GM18526 (cell line): ENCODE data around the gene CYTIP.
A peak's percentile ranks its signal among the peaks of the same experiment; 100 is the strongest.

ENCODE experiments used
- POLR2A ChIP-seq: IDR thresholded peaks from 3 replicates; pipeline ENCODE4 v1.6.1; 2011; ENCODE audit not compliant: insufficient read length; ENCODE audit errors: extremely low read depth

The CYTIP gene

DNA sequence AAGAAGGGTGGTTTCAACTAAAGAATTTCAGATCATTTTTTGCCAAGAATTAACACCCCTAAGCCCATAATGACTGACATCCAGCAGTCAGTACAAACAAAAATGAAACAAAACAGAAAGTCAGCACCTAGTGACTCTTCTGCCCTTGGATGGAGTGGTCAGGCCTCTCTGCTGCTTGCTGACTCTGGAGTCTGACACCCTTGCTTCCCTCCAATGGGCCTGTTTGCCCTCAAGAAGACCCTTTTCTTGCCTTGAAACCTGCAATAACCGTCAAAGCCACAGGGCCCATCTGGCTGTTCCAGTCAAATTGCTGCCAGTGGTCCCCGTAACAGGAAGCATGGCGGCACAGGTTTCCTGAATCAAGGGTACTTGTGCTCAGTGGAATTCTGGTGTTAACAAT lies 27.2 kb upstream of the CYTIP start:
- TF ChIP-seq POLR2A: no peak

DNA sequence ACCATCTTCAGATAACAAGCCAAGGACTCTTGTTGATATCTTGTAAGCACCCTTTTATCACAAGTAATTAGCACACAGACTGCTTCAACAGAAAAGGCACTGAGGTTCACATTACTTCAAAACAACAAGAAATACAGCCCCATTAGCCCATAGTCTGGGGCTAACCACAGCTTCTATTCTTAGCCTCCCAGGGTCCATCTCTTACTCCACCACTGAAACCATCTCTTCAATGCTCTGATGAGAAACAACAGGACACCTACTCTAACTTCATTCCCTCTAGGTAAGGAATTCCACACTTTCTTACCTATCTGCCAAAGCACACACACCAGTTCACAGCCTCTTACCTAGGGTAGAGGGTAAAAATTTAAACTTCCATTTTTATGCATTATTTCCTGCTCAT lies 26.4 kb upstream of the CYTIP start:
- TF ChIP-seq POLR2A: no peak

GRCh38 chr2:157469726-157470125 lies 25.8 kb upstream of the CYTIP start:
- no peak for TF ChIP-seq POLR2A

GRCh38 chr2:157468931-157469708 lies 25.2 kb upstream of the CYTIP start:
- peak; percentile 14 for TF ChIP-seq POLR2A

- no peak for TF ChIP-seq POLR2A
These were observed 22.9 kb upstream of the CYTIP start for GRCh38 chr2:157466764-157467163.

DNA sequence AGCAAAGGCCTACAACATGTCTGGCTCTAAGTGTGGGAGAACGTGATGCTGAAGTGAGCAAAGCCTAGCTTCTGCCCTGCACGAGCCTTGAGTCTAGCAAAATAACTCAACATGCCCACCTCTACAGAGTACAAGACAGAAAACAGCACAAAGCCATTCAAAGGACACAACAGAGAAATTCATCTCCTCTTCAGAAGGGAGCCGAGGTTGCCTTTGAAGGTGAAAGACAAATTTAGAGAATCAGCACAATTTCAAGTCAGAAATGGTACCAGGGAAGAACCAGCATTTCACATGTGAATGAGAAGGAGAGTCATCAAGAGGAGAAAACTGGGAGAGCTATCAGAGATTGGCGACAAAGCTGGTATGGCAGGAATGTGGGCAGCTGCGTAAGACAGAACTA lies 21.7 kb upstream of the CYTIP start:
- TF ChIP-seq POLR2A: no peak

DNA sequence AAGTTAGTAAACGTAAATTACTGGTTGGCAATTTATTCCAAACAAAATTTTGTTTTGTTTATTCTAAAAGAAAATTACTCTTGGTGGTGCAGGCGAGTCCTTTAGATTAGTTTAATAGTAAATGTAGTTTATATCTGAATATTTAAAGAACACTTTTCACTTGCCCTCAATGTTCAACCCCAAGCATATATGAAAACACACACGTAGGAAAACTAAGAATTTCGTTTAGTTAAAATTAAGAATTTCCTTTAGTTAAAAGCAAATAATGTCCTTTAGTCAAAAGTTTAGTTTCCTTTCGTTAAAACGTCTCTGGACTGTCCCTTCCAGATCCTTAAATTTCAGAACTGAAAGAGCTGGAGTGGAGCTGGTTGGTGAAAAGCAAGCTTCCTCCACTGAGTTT lies 19.1 kb upstream of the CYTIP start:
- TF ChIP-seq POLR2A: no peak

- TF ChIP-seq POLR2A: no peak
These were observed 17.0 kb upstream of the CYTIP start for GRCh38 chr2:157460897-157461296.

DNA sequence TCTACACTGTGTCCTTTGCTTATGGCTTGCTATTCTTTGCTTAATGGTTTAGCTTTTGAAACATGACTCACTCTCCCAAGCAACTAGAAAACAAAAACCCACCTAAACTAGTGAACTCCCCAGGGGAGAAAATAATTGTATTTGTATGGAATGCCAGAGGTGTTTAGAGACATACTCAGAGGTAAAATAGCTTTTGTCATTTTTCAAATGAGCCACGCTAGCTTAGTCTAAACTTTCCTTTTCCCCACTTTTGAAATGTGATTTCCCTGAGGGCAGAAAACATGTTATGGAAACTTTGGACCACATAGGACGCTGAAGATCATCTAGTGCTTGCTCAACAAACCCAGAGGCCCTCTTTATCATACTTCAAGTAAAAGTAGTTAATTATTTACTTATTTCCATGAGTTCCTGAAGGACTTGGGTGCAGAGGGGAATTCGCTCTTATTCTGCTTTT lies 16.5 kb upstream of the CYTIP start:
- no peak for TF ChIP-seq POLR2A

DNA sequence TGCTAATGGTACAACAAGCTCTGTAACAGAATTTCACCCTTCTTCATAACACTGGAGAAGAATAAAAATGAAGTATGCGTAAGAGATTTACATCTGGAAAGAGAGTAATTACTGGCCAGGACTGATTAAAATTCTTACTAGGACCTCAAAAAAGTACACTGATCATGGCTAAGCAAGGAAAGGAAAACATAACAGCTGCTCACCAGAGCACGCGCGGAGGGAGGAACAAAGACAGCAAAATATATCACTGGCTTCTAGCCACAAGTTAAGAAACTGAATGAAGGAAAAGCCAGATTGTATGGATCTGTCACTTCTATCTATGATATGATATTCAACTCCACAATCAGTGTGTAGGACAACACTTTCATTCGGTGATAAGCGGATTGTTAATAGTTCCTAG lies 15.6 kb upstream of the CYTIP start:
- no peak for TF ChIP-seq POLR2A

DNA sequence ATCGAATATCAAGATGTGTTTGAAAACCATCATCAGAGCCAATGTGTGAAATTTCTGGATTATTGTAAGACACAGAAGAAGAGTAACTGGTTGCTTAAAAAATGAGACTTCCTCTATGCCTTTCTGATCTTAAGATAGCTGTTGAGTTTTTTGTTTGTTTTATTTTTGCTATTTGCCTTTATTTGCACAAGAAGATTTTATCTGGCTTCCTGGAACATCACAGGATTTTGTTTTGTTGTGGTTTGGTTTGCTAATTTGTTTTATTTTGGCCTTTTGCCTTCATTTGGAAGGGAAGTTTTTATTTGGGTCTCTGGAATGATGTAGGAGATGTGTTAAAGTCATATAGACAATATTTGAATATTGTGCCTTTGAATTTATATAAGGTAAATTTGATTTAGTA lies 3.9 kb upstream of the CYTIP start:
- TF ChIP-seq POLR2A: no peak

GRCh38 chr2:157447031-157447430 lies 3.1 kb upstream of the CYTIP start:
- TF ChIP-seq POLR2A: no peak

GRCh38 chr2:157444641-157445040 lies 752 bp upstream of the CYTIP start:
- TF ChIP-seq POLR2A: no peak

DNA sequence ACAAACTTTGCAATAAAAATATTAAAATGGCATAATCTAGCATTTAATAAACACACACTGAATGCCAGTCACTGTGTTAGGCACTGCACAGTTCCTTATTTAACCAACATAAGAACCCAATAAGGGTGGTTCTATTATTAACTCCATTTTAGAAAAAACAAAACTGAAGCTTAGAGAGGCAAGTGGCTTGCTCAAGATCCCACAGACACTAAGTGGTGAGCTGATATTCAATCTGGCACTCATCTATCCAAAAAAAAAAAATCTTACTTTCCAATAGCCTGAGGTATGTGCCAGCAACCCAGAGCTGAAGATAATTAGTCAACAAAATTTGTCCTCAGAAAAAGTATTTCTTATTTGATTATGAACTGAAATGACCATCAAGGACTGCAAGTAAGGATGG lies 799 bp downstream of the CYTIP start:
- no peak for TF ChIP-seq POLR2A

- no peak for TF ChIP-seq POLR2A
These were observed 1.3 kb downstream of the CYTIP start for GRCh38 chr2:157442636-157443035.

DNA sequence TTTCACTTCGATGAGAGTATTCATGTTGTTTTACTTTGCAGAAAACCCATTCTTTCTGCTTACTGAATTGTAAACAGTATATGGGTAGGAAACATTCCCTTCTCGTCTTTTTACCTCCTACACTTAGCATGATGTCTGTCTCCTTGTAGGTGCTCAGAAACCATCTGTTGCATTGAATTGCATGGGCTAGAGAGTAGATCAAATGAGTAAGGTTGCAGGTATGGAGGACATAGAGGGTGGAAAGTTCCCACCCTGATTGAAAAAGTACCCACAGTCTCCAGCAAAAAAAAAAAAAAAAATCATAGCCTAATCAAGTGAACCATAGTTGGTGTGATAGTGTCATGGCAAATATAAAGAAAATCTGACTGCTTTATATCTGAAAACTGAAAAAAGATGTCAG lies 1.7 kb downstream of the CYTIP start:
- no peak for TF ChIP-seq POLR2A

- no peak for TF ChIP-seq POLR2A
These were observed 2.8 kb downstream of the CYTIP start for GRCh38 chr2:157441072-157441454.
